Sigmoid colon (tissue), 4 donors: Measurements from ENCODE around the gene PZP.

ENCODE experiments used
- EP300 ChIP-seq, 4 donors: sonication (generic); formaldehyde crosslinking; IDR thresholded peaks; one replicate each; pipeline ENCODE4 v1.6.1; 2017; ENCODE audit warnings: antibody characterized with exemption in 4 of 4
- POLR2A ChIP-seq, 2 donors: fragments of 450-650 bp; IDR thresholded peaks; one replicate each; pipeline ENCODE4 v1.6.1; 2016; ENCODE audit warnings: antibody characterized with exemption in 2 of 2, mild to moderate bottlenecking in 2 of 2, moderate library complexity in 2 of 2
- TF ChIP-seq, protein P1 (sequence below), 4 experiments: fragments of 450-650 bp in 3 of 4; fragments of 200-600 bp in 1 of 4; IDR thresholded peaks; one replicate each; pipeline ENCODE4 v1.5.1; 2016 to 2019; ENCODE audit warnings: antibody characterized with exemption in 4 of 4, mild to moderate bottlenecking in 3 of 4, moderate library complexity in 2 of 4

- TF ChIP-seq, protein P1, sequence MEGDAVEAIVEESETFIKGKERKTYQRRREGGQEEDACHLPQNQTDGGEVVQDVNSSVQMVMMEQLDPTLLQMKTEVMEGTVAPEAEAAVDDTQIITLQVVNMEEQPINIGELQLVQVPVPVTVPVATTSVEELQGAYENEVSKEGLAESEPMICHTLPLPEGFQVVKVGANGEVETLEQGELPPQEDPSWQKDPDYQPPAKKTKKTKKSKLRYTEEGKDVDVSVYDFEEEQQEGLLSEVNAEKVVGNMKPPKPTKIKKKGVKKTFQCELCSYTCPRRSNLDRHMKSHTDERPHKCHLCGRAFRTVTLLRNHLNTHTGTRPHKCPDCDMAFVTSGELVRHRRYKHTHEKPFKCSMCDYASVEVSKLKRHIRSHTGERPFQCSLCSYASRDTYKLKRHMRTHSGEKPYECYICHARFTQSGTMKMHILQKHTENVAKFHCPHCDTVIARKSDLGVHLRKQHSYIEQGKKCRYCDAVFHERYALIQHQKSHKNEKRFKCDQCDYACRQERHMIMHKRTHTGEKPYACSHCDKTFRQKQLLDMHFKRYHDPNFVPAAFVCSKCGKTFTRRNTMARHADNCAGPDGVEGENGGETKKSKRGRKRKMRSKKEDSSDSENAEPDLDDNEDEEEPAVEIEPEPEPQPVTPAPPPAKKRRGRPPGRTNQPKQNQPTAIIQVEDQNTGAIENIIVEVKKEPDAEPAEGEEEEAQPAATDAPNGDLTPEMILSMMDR (IDR thresholded peaks at IDR 0.05), result no peak
- TF ChIP-seq POLR2A (IDR thresholded peaks at IDR 0.05) (no peak), EP300 (IDR thresholded peaks at IDR 0.05) (no peak)
These were observed 40.2 kb upstream of the PZP start for GRCh38 chr12:9248435-9248834.
